ENCODE measurements around the gene PNLDC1.
"Not testable (repeated sequence)": the region's sequence is repeated elsewhere in the genome, so short reads cannot be mapped to it uniquely, and the experiment has no call there.

Gene PNLDC1

DNA sequence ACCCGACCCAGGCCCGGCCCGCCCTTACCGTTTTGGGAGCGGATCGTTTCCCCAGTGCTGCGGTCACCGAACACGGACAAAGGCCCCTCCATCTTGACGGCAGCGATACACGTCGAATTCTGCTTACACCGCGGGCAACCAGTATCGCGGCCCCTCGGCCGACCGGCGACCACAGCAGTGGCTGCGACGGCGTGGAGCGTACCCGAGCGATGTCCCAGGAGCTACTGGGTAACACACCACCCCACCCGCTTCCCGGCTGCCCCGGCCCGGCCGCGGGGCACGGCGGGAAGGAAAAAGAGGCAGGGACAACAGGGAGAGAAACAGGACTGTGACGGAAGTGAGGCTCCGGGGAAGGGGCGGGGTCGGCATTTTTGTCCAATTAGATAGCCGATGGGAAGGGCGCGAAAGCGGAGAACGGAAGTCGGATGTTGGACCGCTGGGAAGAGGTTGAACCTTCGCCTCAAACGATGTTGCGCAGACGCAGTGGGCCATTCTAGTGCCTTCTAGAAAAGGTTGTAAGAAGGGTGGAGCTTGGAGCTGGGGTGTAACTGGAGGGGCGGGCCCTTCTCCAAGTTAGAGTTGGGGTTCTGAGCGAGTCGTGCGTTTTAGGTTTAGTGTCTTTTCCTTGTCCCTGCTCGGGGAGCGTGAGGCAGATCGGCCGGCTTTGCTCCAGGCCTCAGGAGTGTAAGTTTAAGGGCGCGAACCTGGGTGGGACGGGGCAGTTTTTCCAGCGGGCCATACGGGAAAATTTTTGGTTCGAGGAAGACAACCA, 10.5 kb upstream of the PNLDC1 start, which contains the start of gene TCP1:
TSS of gene TCP1 (minus strand) at position 226 of the 772 bp plus-strand sequence. CDS start at position 92, 134 bp downstream.
- Histone ChIP-seq H3K27me3 (ENCODE audit: control insufficient read depth, insufficient read depth, low read length) (no peaks in the 10 kb centered on the region), H3K9ac (ENCODE audit: low read depth, low read length) (peak within 1 kb of the TSS; percentile 92), H3K4me3 (ENCODE audit: low read depth, low read length) (peak within 1 kb of the TSS; percentile 100), H3K9me3 (ENCODE audit: control insufficient read depth, insufficient read depth, low read length) (no peaks in the 10 kb centered on the region), H3K36me3 (ENCODE audit: control insufficient read depth, insufficient read depth, low read length) (peaks cover 4% of the 10 kb centered on the region), H3K4me1 (ENCODE audit: control insufficient read depth, insufficient read depth, low read length) (peaks cover 13% of the 10 kb centered on the region)

DNA sequence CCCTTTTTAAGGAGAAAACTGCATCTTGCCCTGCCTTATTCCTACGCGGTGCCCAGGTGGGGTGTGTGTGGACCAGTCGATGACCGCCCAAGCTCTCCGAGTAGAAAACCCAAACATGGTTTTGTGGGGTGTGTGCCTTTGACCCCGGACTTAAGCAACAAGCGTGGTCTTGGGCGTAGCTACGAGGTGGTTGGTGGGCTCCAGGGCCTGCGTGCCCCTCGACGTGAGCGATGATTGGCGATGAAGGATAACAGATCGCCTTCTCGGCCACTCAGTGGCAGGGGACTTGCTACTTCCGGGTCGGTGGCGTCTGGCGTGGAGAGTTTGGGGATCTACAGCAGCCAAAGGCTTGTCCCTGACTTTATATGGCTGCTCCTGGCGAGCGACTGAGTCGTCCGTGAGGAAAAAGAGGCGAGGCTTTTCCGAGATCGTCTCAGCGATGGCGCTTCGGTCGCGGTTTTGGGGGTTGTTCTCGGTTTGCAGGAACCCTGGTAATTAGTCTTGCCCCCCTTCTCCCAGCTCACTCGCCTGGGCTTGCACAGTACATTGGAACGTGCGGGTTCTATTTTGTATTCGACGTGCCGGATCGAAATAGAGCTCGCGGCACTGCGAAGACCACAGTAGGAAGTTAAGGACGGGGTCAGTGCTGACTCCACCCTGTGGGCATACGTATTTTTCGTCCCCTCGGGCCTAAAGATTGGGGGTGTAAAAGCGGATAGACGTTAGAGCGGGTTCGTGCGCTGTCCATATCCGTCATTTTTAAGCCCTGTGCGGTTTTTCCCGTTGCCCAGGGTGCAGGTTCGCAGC, 9.7 kb upstream of the PNLDC1 start, which contains the start of gene MRPL18:
TSS of gene MRPL18 (plus strand) at position 319 of the 807 bp plus-strand sequence. CDS start at position 440, 121 bp downstream.
- Histone ChIP-seq H3K4me1 (ENCODE audit: control insufficient read depth, insufficient read depth, low read length) (peaks cover 13% of the 10 kb centered on the region), H3K27me3 (ENCODE audit: control insufficient read depth, insufficient read depth, low read length) (no peaks in the 10 kb centered on the region), H3K9me3 (ENCODE audit: control insufficient read depth, insufficient read depth, low read length) (no peaks in the 10 kb centered on the region), H3K4me3 (ENCODE audit: low read depth, low read length) (peak within 1 kb of the TSS; percentile 100), H3K9ac (ENCODE audit: low read depth, low read length) (peak within 1 kb of the TSS; percentile 92), H3K36me3 (ENCODE audit: control insufficient read depth, insufficient read depth, low read length) (peaks cover 4% of the 10 kb centered on the region)

DNA sequence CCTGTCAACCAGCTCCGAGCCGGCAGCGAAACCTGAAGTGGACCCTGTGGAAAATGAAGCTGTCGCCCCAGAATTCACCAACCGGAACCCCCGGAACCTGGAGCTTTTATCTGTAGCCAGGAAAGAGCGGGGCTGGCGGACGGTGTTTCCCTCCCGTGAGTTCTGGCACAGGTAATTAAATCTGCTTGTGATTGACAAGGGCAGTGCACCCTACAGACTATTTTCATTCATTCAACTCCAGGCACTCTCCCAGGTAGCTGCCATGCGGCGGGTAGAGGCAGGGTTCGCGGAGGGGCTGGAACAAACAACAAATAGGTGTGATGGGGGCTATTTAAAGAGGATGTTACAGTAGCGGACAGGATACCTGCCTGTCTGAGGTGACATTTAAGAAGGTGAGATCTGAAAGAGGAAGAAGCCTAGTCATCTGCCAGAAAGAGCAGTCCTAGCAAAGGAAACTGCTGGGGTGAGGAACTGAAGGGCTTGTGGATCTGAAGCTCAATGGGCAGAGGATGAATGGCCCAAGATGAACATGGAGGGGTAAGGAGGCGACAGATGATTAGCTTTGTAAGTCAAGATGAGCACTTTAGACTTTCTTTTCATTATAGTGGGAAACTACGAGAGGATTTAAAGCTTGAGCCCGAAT, 9.0 kb upstream of the PNLDC1 start:
- H3K9ac ChIP-seq (ENCODE audit: low read depth, low read length): peak overlapping the region; percentile 92
- peaks cover 4% of the 10 kb centered on the region for H3K36me3 ChIP-seq (ENCODE audit: control insufficient read depth, insufficient read depth, low read length)
- H3K4me1 ChIP-seq (ENCODE audit: control insufficient read depth, insufficient read depth, low read length): peaks cover 15% of the 10 kb centered on the region
- H3K9me3 ChIP-seq (ENCODE audit: control insufficient read depth, insufficient read depth, low read length): no peaks in the 10 kb centered on the region
- H3K27me3 ChIP-seq (ENCODE audit: control insufficient read depth, insufficient read depth, low read length): no peaks in the 10 kb centered on the region
- peak overlapping the region; percentile 100 for H3K4me3 ChIP-seq (ENCODE audit: low read depth, low read length)

DNA sequence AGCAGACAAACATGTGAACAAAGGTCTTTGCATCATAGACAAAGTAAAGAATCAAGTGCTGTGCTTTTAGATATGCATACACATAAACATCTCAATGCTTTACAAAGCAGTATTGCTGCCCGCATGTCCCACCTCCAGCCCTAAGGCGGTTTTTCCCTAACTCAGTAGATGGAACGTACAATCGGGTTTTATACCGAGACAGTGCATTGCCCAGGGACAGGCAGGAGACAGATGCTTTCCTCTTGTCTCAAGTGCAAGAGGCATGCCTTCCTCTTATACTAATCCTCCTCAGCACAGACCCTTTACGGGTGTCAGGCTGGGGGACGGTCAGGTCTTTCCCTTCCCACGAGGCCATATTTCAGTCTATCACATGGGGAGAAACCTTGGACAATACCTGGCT, 5.1 kb upstream of the PNLDC1 start:
- H3K36me3 ChIP-seq (ENCODE audit: control insufficient read depth, insufficient read depth, low read length): peaks cover 19% of the 10 kb centered on the region

DNA sequence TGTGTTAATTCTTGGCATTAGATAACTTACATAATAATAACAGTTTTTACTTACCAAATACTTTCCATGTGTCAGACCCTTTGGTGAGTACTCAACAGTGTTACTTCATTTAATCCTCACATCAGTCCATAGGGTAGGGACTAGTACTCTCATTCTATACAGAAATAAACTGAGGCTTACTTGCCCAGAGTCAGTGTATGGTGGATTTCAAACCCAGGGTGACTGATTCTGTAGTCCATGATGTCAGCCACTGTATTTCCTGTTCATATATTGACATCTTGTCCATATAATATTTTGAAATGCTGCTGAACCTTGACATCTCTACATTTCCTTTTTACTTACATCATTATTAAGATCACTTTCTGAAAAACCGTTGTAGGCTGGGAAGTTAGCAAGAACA, 2.5 kb upstream of the PNLDC1 start:
- Histone ChIP-seq H3K9ac (ENCODE audit: low read depth, low read length) (no peak overlapping the region), H3K4me3 (ENCODE audit: low read depth, low read length) (no peak overlapping the region), H3K27me3 (ENCODE audit: control insufficient read depth, insufficient read depth, low read length) (no peaks in the 10 kb centered on the region), H3K9me3 (ENCODE audit: control insufficient read depth, insufficient read depth, low read length) (no peaks in the 10 kb centered on the region), H3K4me1 (ENCODE audit: control insufficient read depth, insufficient read depth, low read length) (peaks cover 10% of the 10 kb centered on the region), H3K36me3 (ENCODE audit: control insufficient read depth, insufficient read depth, low read length) (peaks cover 19% of the 10 kb centered on the region)

More for the DNA sequence above, 5.1 kb upstream of the PNLDC1 start:
- not testable (repeated sequence) for H3K9me3 ChIP-seq (ENCODE audit: control insufficient read depth, insufficient read depth, low read length); H3K27me3 ChIP-seq (ENCODE audit: control insufficient read depth, insufficient read depth, low read length); H3K9ac ChIP-seq (ENCODE audit: low read depth, low read length); H3K4me1 ChIP-seq (ENCODE audit: control insufficient read depth, insufficient read depth, low read length); H3K4me3 ChIP-seq (ENCODE audit: low read depth, low read length)

DNA sequence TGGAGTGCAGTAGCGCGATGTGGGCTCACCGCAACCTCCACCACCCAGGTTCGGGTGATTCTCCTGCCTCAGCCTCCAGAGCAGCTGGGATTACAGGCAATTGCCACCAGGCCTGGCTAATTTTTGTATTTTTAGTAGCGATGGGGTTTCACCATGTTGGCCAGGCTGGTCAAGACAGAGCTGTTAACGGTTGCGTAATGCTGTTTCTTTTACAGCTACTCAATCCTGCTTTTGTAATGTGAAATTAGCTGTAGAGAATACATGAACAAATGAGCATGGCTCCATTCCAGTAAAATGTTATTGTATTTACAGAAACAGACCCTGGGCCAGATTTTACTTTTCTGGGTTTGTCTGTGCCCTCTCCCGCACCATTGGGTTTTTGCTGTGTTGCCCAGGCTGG, 1.9 kb downstream of the PNLDC1 start:
- H3K9ac ChIP-seq (ENCODE audit: low read depth, low read length): no peak overlapping the region
- H3K4me3 ChIP-seq (ENCODE audit: low read depth, low read length): no peak overlapping the region
- H3K27me3 ChIP-seq (ENCODE audit: control insufficient read depth, insufficient read depth, low read length): no peaks in the 10 kb centered on the region
- peaks cover 13% of the 10 kb centered on the region for H3K36me3 ChIP-seq (ENCODE audit: control insufficient read depth, insufficient read depth, low read length)
- H3K4me1 ChIP-seq (ENCODE audit: control insufficient read depth, insufficient read depth, low read length): no peaks in the 10 kb centered on the region
- H3K9me3 ChIP-seq (ENCODE audit: control insufficient read depth, insufficient read depth, low read length): no peaks in the 10 kb centered on the region

DNA sequence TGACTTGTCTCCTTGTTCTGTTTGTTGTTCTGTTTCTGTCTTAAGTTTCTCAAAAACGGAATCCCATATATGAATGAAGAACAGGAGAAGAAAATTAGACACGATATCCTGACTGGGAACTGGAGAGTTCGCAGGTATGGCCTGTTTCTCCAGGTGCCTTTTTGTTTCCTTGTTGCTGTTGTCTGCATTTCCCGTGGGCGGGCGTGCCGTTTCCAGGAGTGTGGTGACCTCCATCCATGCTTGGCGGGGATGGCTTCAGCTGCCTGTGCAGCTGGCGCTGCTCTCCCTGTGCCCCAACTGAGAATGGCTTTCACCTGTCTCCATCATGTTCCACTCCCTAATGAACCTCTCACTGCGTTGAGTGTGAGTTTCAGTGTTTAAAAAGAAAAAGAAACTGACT, 4.4 kb downstream of the PNLDC1 start:
- H3K9ac ChIP-seq (ENCODE audit: low read depth, low read length): no peak overlapping the region
- H3K36me3 ChIP-seq (ENCODE audit: control insufficient read depth, insufficient read depth, low read length): no peaks in the 10 kb centered on the region
- no peaks in the 10 kb centered on the region for H3K27me3 ChIP-seq (ENCODE audit: control insufficient read depth, insufficient read depth, low read length)

DNA sequence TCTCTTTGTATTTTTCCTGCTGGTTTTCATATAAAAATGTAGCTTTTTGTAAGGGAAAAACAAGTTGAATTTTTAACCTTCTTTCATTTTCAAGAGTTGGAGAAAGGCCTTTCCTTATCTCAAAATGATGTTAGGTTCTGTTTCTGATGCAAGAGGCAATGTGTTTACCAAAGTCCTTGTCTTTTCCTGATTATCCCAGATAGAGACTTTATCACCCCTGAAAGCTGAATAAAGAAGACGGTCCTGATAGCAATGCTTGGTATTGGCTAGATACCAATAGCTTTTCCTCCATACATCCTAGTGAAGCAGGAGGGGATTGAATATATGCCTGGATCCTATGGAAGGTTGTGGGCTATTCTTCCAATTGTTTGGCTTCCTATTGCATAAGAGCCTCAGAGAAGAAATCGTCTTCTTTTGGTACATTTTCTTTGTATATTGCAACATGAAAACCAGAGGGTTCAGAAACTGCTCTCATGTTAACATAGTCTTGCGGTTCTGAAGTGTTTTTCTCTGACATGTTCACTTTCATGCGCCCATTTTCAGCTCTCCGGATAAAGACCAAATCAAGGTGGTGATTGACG, 5.5 kb downstream of the PNLDC1 start:
- Histone ChIP-seq H3K4me1 (ENCODE audit: control insufficient read depth, insufficient read depth, low read length) (no peaks in the 10 kb centered on the region), H3K4me3 (ENCODE audit: low read depth, low read length) (no peak overlapping the region), H3K9ac (ENCODE audit: low read depth, low read length) (no peak overlapping the region), H3K9me3 (ENCODE audit: control insufficient read depth, insufficient read depth, low read length) (no peaks in the 10 kb centered on the region), H3K27me3 (ENCODE audit: control insufficient read depth, insufficient read depth, low read length) (no peaks in the 10 kb centered on the region), H3K36me3 (ENCODE audit: control insufficient read depth, insufficient read depth, low read length) (no peaks in the 10 kb centered on the region)

More for the DNA sequence above, 4.4 kb downstream of the PNLDC1 start:
- Histone ChIP-seq H3K4me3 (ENCODE audit: low read depth, low read length) (no peak overlapping the region), H3K9me3 (ENCODE audit: control insufficient read depth, insufficient read depth, low read length) (no peaks in the 10 kb centered on the region), H3K4me1 (ENCODE audit: control insufficient read depth, insufficient read depth, low read length) (no peaks in the 10 kb centered on the region)

DNA sequence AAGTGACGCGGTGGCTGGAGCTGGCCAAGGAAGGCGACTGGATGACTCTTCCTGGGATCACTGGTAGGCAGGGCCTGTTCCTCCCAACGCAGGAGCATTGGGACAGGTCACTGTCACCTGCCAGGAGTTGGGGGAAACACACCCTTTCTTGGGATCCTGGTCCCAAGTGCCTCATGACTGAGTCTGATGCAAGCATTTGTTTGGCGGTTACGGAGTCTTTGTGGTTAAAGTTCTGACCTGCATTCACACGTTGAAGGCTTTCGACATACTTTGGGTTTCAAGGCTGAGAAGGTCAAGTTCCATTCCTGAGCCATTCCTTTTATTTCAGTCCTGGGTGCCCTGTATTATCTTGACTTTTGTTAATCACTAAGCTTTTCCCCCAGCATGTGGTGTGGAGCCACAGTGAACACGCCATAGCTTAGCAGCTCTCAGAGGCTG, 6.0 kb downstream of the PNLDC1 start:
- Histone ChIP-seq H3K9ac (ENCODE audit: low read depth, low read length) (no peak overlapping the region), H3K9me3 (ENCODE audit: control insufficient read depth, insufficient read depth, low read length) (no peaks in the 10 kb centered on the region), H3K27me3 (ENCODE audit: control insufficient read depth, insufficient read depth, low read length) (no peaks in the 10 kb centered on the region), H3K4me1 (ENCODE audit: control insufficient read depth, insufficient read depth, low read length) (no peaks in the 10 kb centered on the region), H3K4me3 (ENCODE audit: low read depth, low read length) (no peak overlapping the region), H3K36me3 (ENCODE audit: control insufficient read depth, insufficient read depth, low read length) (no peaks in the 10 kb centered on the region)

DNA sequence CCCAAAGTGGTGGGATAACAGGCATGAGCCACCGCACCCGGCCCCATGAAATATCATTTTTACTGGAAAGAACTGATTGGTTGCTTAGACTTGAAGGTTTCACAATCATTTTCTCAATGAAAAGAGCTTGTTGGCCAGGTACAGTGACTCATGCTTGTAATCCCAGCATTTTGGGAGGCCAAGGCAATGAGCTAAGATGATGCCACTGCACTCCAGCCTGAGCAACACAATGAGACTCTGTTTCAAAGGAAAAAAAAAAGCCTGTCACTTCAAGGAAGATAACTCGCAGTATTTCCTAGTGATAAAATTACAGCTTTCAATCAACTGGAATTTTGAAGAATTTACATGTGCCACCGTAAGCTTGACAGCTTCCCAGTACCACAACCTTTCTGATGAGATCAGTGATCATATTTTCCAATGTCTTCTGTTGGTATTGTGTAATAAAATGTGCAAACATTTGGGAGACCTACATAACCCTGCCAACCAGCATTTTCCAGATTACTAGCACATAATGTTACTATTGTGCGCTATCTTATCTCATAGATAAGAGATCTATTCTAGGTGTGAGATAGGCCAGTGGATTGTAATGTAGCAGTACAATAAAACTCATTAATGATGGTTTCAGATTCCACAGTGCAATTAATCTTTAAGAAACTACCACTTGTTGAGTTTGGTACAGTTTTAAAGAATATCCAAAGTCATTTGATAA, 7.2 kb downstream of the PNLDC1 start:
- H3K4me1 ChIP-seq (ENCODE audit: control insufficient read depth, insufficient read depth, low read length): no peaks in the 10 kb centered on the region
- no peak overlapping the region for H3K4me3 ChIP-seq (ENCODE audit: low read depth, low read length)
- H3K36me3 ChIP-seq (ENCODE audit: control insufficient read depth, insufficient read depth, low read length): no peaks in the 10 kb centered on the region
- H3K9ac ChIP-seq (ENCODE audit: low read depth, low read length): no peak overlapping the region
- no peaks in the 10 kb centered on the region for H3K9me3 ChIP-seq (ENCODE audit: control insufficient read depth, insufficient read depth, low read length)
- H3K27me3 ChIP-seq (ENCODE audit: control insufficient read depth, insufficient read depth, low read length): no peaks in the 10 kb centered on the region

DNA sequence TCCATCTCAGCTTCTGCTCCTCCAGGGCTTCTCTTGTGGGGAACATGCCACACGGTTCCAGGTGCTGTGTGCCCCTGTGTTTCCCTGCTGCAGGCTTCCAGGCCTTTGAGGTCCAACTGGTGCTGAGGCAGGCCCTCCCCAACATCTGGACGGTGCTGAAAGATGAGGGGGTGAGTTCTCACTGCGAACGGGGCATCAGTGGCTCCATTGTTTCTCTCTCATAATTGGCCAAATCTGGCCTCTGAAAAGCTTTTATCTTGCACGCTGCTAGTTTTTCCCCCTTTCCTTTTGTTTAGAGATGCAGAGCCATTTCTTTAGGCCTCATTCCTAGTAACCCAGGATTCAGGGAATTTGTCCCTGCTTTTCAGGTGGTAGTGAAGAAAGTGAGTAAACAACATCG, 8.6 kb downstream of the PNLDC1 start:
- Histone ChIP-seq H3K4me3 (ENCODE audit: low read depth, low read length) (no peak overlapping the region), H3K4me1 (ENCODE audit: control insufficient read depth, insufficient read depth, low read length) (peaks cover 2% of the 10 kb centered on the region), H3K36me3 (ENCODE audit: control insufficient read depth, insufficient read depth, low read length) (no peaks in the 10 kb centered on the region), H3K27me3 (ENCODE audit: control insufficient read depth, insufficient read depth, low read length) (no peaks in the 10 kb centered on the region), H3K9me3 (ENCODE audit: control insufficient read depth, insufficient read depth, low read length) (no peaks in the 10 kb centered on the region), H3K9ac (ENCODE audit: low read depth, low read length) (no peak overlapping the region)
